Stomach (tissue), 9 donors: ENCODE results near the gene AOC1. TPM values are rescaled to one million over a fixed set of nuclear protein-coding genes. Genes with fewer than 3 reads are reported as not detected.

Source experiments
- DNase-seq, 2 donors: peaks; one replicate each; pipeline versions ENCODE4 v3.0.0 to v3.0.0-alpha.2; 2013 to 2019
- H3K27ac ChIP-seq, 5 donors: fragments of 200-600 bp in 4 of 5; sonication (generic) in 4 of 5; one replicate each; pipeline ENCODE4 v1.5.1; 2013 to 2019; ENCODE audit warnings: mild to moderate bottlenecking in 1 of 5, moderate library complexity in 1 of 5
- H3K27me3 ChIP-seq, 3 donors: fragments of 200-600 bp; sonication (generic); one replicate each; pipeline ENCODE4 v1.5.1; 2017 to 2019; ENCODE audit warnings: mixed run types in 1 of 3
- H3K36me3 ChIP-seq, 4 donors: fragments of 200-600 bp; sonication (generic); 1 replicate in 3 of 4; 2 replicates in 1 of 4; pipeline ENCODE4 v1.5.1; 2016 to 2019
- H3K4me1 ChIP-seq, 4 donors: fragments of 200-600 bp; sonication (generic); one replicate each; pipeline ENCODE4 v1.5.1; 2016 to 2019
- H3K4me3 ChIP-seq, 4 donors: fragments of 200-600 bp; sonication (generic) in 3 of 4; one replicate each; pipeline ENCODE4 v1.5.1; 2016 to 2019; ENCODE audit warnings: mild to moderate bottlenecking in 1 of 4
- H3K9me3 ChIP-seq, 4 donors: fragments of 200-600 bp; sonication (generic); one replicate each; pipeline ENCODE4 v1.5.1; 2016 to 2019
- EP300 ChIP-seq: sonication (generic); formaldehyde crosslinking; IDR thresholded peaks from one replicate; pipeline ENCODE4 v1.6.1; 2017; ENCODE audit warnings: antibody characterized with exemption
- POLR2A ChIP-seq, 4 donors: fragments of 450-650 bp; IDR thresholded peaks; one replicate each; pipeline ENCODE4 v1.6.1; 2016; ENCODE audit warnings: antibody characterized with exemption in 4 of 4, control low read depth in 2 of 4, mild to moderate bottlenecking in 1 of 4, moderate library complexity in 1 of 4
- POLR2AphosphoS5 ChIP-seq, 3 donors: sonication (generic); formaldehyde crosslinking; IDR thresholded peaks; one replicate each; pipeline ENCODE4 v1.6.1; 2016; ENCODE audit warnings: antibody characterized with exemption in 3 of 3
- WGBS, 5 donors: extraction: QIAGEN DNeasy Blood & Tissue Kit in 3 of 5; methylation state at CpG; one replicate each; pipeline versions ENCODE4 v1.1.5 to v1.1.7; 2013 to 2018; 5-methylcytosine and 5-hydroxymethylcytosine counted together
- intact Hi-C: fragments of 100-400 bp; cut with DNase I; formaldehyde crosslinking; loops from one replicate; pipeline ENCODE4 v1.15.1; 2023; ENCODE audit warnings: low total_unique reads
- polyA plus RNA-seq, 3 donors: library from polyadenylated mRNA; stranded (reverse); fragments of 200-250 nt; gene quantifications; one replicate each; pipeline ENCODE4 v1.2.3, GENCODE V29; 2013
- total RNA-seq, 5 donors: library from RNA; depleted of rRNA; stranded (reverse); fragments of >200 nt; gene quantifications; one replicate each; pipeline versions ENCODE4 v1.1.0 to v1.2.3, GENCODE V29; 2014 to 2016
- TF ChIP-seq, protein P1 (sequence below), 7 experiments: fragments of 450-650 bp in 4 of 7; fragments of 200-600 bp in 3 of 7; sonication (generic) in 3 of 7; IDR thresholded peaks; one replicate each; pipeline ENCODE4 v1.5.1; 2016 to 2019; ENCODE audit warnings: antibody characterized with exemption in 7 of 7, control low read depth in 2 of 7, mild to moderate bottlenecking in 1 of 7
- donor health status: healthy with polysubstance abuse.
- donor health status: Bipolar disorder and iron deficiency.
- donor health status: healthy.

Gene AOC1
- total and polyA plus RNA-seq, 8 donors: 0.31 to 105 (median 1.0) TPM; not detected in 2

DNA sequence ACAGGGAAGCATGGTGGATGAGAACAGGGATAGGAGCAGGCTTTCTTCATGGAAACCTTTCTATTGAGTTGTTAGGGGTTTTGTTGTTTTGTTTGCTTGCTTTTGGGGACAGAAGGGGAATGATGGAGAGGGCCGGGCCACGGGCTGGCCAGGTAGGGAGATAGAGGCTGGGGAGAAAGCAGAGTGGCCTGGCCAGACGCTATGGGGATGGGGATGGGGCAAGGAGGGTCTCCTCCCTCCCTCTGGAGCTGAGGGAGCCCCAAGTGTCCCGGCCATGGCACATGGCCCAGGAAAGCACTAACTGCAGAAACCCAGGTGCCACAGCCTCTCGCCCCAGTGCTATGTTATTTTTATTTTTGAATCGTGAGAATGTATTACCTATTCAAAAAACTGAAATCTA lies 10.0 kb downstream of the AOC1 start:
- no peak overlapping the region for H3K27ac ChIP-seq
- H3K4me1 ChIP-seq: no peaks in the 10 kb centered on the region
- H3K27me3 ChIP-seq: peaks cover 0 to 10% (median 0%) of the 10 kb centered on the region in 3 donors
- TF ChIP-seq EP300 (no peak), POLR2AphosphoS5 (IDR thresholded peaks at IDR 0.05) (no peak), POLR2A (IDR thresholded peaks at IDR 0.05) (no peak)
- TF ChIP-seq, protein P1, sequence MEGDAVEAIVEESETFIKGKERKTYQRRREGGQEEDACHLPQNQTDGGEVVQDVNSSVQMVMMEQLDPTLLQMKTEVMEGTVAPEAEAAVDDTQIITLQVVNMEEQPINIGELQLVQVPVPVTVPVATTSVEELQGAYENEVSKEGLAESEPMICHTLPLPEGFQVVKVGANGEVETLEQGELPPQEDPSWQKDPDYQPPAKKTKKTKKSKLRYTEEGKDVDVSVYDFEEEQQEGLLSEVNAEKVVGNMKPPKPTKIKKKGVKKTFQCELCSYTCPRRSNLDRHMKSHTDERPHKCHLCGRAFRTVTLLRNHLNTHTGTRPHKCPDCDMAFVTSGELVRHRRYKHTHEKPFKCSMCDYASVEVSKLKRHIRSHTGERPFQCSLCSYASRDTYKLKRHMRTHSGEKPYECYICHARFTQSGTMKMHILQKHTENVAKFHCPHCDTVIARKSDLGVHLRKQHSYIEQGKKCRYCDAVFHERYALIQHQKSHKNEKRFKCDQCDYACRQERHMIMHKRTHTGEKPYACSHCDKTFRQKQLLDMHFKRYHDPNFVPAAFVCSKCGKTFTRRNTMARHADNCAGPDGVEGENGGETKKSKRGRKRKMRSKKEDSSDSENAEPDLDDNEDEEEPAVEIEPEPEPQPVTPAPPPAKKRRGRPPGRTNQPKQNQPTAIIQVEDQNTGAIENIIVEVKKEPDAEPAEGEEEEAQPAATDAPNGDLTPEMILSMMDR (IDR thresholded peaks at IDR 0.05): no peak
- intact Hi-C loops: loop anchor here (10.0 kb wide), 1 partner anchor 88 kb away; no protein-coding TSS in a partner anchor
- 63 to 81% (median 75%) methylated on average over 6 of the region's 6 CpGs for WGBS, 5 donors
- peaks cover 0 to 7% (median 2%) of the 10 kb centered on the region in 4 donors for H3K9me3 ChIP-seq
- DNase-seq: no peak
- no peaks in the 10 kb centered on the region for H3K36me3 ChIP-seq
- H3K4me3 ChIP-seq: no peak overlapping the region

DNA sequence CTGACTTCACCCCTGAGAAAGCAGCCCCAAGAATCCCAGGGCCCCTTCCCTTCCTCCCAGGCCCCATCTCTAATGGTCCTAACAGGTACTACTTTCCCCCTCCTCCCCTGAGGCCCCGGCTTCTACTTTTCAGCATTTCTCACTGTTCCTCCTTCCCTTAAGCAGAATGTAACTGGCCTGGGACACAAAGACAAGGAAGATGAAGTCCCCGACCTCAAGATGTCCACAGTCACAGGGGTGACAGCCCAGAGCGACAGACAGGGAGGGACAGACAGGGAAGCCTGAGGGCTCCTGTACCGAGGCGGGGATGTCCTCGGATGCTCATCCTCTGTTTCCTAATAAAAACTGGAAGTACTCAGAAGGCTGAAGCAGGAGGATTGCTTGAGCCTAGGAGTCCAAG lies 11.6 kb downstream of the AOC1 start:
- intact Hi-C loops: loop anchor here (10.0 kb wide), 1 partner anchor 89 kb away; no protein-coding TSS in a partner anchor
- WGBS, 5 donors: 76 to 92% (median 83%) methylated on average over 6 of the region's 6 CpGs

DNA sequence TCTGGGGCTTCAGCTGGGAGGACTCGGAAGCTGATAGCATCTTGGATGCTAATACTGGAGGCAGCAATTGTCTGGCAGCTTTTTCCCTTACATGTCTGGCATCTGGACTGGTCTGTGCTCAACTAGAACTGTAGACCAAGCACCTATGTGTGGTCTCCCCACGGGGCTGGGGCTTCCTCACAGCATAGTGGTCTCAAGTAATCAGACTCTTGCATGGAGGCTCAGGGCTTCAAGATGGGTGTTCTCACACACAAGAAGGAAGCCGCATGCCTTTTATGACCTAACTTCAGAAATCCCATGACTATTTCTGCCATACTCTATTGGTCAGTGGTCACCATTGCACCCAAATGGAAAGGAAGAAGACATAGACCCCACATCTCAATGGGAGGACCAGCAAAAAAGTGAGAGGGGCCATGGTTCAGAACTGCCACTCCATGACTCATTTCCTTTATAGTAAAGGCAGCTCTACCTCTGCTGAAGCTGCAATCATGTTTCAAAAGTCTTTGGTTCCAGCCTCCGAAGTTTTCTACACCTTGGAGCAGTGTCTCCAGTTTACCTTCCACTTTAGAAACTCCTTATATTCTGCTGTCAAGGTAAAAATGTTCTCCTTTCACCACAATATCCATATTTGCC lies 14.7 kb downstream of the AOC1 start:
- Histone ChIP-seq H3K4me1 (no peaks in the 10 kb centered on the region), H3K4me3 (no peak overlapping the region), H3K9me3 (peaks cover 0 to 12% (median 2%) of the 10 kb centered on the region in 4 donors), H3K27ac (no peak overlapping the region), H3K36me3 (no peaks in the 10 kb centered on the region), H3K27me3 (peaks cover 0 to 9% (median 0%) of the 10 kb centered on the region in 3 donors)
- no peak for DNase-seq
- intact Hi-C loops: loop anchor here (10.0 kb wide), 1 partner anchor 92 kb away; no protein-coding TSS in a partner anchor
- 65 to 90% (median 78%) methylated on average over 4 of the region's 4 CpGs for WGBS, 5 donors
- TF ChIP-seq, protein P1 (IDR thresholded peaks at IDR 0.05): no peak
- no peak for TF ChIP-seq EP300
- TF ChIP-seq POLR2A (IDR thresholded peaks at IDR 0.05): no peak

More for the DNA sequence above, 11.6 kb downstream of the AOC1 start:
- Histone ChIP-seq H3K9me3 (peaks cover 0 to 9% (median 2%) of the 10 kb centered on the region in 4 donors), H3K36me3 (no peaks in the 10 kb centered on the region), H3K4me3 (no peak overlapping the region), H3K27me3 (peaks cover 0 to 14% (median 0%) of the 10 kb centered on the region in 3 donors), H3K27ac (no peak overlapping the region), H3K4me1 (no peaks in the 10 kb centered on the region)
- TF ChIP-seq, protein P1 (IDR thresholded peaks at IDR 0.05): no peak
- TF ChIP-seq EP300 (no peak), POLR2A (IDR thresholded peaks at IDR 0.05) (no peak), POLR2AphosphoS5 (IDR thresholded peaks at IDR 0.05) (no peak)
- no peak for DNase-seq

DNA sequence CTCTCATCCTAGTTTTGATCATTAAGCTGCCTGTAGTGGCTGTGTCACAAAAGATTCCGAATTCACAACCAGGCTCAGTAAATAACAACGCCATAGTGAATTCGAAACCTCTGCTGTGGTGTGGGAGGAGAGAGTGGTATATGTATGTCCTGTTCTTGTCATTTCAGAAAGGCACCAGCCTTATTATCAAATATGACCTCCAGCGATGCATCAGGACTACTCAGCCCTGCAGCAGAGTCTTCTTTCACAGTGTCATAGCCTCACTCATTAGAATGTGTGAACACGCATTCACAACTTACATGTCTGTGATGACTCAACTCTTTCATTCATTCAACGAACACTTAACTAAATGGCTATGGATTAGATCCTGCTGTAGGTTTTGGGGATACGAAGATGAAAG lies 15.3 kb downstream of the AOC1 start:
- Histone ChIP-seq H3K4me3 (no peak overlapping the region), H3K9me3 (peaks cover 0 to 12% (median 2%) of the 10 kb centered on the region in 4 donors), H3K27ac (no peak overlapping the region), H3K36me3 (no peaks in the 10 kb centered on the region), H3K27me3 (peaks cover 0 to 9% (median 0%) of the 10 kb centered on the region in 3 donors), H3K4me1 (no peaks in the 10 kb centered on the region)
- 80 to 89% (median 88%) methylated on average over 7 of the region's 7 CpGs for WGBS, 5 donors
- intact Hi-C loops: loop anchor here (10.0 kb wide), 1 partner anchor 93 kb away; no protein-coding TSS in a partner anchor
- TF ChIP-seq POLR2AphosphoS5 (IDR thresholded peaks at IDR 0.05) (no peak), POLR2A (IDR thresholded peaks at IDR 0.05) (no peak), EP300 (no peak)
- TF ChIP-seq, protein P1 (IDR thresholded peaks at IDR 0.05): no peak
- DNase-seq: no peak
